Activated CD4-positive, alpha-beta T cell treated with anti-CD3 and anti-CD28 coated beads, Interleukin-2, amount 50 U/mL, for 16 hours (primary cell): ENCODE data around the gene USH1G.

ENCODE experiments used
- DNase-seq: peaks from one replicate; pipeline ENCODE4 v3.0.0-alpha.2; 2020

USH1G gene

DNA sequence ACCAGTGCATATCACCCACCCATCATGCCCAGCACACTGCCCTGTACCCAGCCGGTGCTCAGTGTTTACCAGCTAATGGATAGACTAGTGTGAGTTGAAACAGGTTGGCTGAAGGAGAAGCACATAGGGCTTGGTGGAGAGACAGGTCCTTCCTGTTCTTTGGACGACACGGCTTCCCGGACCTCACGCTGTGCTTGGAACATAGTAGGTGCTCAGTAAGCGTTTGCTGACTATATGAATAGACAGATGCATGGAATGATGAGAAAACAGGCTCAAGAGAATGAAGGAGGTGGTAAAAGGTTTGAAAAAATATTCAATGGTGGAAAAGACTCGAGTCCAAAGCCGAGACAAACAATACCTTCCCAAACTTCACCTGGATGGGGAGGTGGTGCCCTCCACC, 22.8 kb downstream of the USH1G start:
- DNase-seq = no peak

DNA sequence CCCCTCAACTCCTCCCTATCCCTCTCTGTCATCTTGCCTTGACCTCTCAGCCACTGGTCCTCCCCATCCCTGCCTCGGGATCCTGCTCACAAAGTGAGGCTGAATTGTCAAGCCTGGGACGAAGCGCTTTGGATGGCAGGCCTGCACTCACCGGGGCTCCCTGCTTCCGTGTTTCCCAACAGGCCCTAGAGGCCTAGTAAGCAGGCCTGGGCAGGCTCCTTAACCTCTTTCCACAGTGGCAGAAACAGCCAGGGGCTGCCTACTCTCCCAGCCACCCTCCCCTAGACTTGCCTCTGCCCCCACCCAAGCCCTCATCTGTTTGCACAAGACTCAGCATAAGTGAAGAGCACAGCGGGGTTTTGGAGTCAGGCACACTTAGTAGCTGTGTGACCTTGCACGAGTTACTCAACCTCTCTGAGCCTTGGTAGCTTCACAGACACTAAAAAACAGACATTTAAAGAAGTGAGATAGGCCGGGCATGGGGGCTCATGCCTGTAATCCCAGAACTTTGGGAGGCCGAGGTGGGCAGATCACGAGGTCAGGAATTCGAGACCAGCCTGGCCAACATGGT, 24.6 kb downstream of the USH1G start:
- DNase-seq = no peak

DNA sequence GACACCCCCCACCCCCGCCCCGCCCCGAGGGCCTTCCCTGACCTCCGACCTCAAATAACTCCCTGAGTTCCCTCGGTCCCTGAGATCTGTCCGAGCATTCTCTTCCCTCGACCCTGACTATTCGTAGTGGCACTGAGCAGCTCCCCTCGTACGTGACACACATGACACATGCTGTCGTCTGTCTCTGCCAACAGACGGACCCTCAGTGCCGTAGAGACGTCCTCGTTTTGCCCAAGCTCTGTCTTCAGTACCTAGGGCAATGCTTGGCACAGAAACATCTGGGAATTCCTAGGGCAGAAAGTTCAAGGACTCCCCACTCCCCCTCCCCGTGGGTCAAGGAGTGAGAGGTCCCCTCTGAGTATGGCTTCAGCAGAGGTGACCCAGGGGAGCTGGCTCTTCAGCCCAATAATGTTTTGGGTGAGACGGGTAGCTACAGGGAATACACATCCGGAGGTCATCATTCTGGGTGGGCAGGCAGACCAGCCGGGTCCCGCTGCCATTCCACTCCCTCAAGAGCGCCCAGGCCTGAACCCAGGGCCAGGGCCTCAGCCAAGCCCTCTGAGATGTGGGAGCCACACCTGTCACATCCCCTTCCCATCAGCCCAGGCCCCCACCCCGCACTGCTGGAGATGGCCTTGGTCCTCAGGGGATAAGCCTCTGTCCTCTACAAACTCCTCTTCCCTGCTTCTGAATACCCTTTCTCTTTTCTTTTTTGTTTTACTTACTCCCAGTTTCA, 29.0 kb downstream of the USH1G start:
- DNase-seq = no peak

DNA sequence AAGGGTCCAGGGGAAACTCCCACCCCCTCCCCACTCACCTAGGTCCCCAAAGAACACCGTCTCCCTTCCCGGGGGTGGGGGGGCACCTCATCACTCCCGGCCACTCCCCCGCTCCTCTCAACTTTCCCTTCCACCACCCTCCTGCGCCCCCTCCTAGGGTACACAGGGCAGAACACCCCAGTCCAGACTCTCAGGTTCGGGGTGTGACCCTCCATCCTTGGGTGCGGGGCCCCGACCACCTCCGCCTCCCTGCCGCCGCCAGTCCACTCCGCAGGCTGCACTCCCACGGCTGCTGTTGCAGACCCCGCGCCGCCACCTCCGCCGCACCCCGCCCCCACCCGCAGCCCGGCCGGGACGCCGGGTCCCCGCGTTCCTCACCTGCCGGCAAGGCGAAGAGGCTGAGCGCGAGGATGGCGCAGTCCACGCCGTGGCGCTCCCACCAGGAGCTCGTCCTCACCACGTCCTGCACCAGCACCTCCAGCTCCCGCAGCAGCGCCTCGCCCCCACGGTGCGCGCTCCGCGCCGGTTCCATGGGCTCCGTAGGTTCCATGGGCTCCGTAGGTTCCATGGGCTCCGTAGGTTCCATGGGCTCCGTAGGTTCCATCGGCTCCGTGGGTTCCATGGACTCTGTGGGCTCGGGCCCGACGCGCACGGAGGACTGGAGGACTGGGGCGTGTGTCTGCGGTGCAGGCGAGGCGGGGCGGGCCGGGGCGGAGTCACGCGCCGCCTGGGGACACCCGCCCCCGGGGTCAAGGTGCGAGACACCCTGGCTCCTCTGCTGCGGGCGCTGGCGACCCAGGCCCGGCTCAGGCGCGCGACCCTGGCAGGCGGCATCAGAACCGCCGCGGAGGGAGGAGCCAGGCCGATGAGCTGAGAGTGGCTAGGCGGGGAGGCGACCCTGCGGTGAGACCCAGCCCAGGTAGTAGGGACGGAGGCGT, 29.8 kb downstream of the USH1G start, which contains the start of gene FADS6:
Gene FADS6, minus strand, starts transcription at position 660 of the 938 bp plus-strand sequence. Its CDS starts 38 bp downstream, at position 622.
- DNase-seq = no peak

DNA sequence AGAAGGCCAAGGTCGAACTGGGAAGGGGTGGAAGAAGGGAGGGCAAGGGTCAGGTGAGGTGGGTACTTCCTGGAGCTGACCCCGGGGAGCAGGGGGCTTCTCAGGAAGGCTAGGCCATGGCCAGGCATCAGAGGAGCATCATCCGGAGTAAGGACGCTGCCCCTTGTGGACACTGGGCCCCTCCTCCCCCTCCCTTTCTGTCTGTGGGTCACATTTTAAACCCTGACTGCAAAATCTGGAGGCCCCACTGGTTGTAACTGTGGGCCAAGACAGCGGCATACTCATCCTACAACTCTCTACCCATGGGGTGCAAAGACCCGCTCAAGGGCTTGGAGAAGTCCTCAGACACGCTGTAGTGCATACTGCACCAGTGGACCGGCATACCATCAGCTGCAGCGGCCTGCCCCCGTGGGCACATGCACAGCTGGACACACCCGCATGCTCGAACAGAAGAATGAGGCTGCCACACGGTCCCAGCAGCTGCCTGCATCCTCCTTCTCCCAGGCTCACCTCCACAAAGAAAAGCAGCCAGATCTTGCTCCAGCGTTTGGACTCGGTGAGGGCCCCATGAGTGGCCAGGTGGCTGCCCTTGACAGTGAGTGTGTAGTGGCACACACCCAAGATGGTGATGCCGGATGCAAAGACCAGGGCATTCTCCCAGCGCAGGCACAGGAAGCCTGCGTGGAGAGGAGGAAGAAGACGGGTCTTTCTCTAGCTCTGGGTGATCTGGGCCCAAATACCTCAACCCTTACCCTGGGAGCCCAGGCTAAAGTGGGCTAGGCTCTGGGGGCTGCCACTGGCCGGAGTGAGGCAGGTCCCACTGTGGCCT, 30.8 kb downstream of the USH1G start:
- DNase-seq = no peak

DNA sequence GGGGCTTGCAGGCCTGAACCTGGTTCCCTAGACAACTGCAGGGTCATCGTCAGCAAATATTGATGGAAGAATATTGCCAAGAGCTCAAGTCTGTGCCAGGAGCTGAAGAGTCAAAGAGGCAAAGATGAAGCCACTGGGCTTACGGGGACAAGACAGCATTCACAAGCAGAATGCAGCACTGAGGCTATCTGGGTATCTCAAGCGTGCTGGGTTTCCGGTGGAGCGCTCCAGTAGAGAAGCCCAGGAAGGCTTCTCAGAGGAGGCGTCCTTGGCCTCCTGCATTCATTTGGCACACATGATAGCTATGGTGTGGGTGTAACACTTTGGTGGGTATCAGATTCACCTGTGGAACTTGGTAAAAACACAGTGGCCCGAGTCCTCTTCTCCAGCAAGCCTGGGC, 32.5 kb downstream of the USH1G start:
- no peak for DNase-seq

DNA sequence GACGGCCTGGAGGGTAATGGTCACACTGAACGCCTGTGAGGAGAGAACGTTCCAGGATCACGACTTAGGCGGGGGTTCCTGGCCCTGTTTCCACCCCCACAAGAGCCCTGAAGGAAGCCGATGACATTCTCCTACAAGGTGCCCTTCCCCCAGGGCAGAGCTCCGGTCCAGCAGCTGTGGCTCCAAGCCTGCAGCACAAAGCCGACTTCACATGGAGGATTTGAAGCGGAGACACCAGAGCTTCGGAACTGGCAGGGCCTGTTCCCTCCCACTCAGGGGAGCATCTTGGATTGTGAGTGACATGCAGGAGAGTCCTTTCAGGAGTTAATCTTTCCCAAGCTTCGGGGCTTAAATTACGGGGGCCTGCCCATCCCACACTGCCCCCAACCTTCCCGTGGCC, 34.6 kb downstream of the USH1G start:
- DNase-seq = no peak

DNA sequence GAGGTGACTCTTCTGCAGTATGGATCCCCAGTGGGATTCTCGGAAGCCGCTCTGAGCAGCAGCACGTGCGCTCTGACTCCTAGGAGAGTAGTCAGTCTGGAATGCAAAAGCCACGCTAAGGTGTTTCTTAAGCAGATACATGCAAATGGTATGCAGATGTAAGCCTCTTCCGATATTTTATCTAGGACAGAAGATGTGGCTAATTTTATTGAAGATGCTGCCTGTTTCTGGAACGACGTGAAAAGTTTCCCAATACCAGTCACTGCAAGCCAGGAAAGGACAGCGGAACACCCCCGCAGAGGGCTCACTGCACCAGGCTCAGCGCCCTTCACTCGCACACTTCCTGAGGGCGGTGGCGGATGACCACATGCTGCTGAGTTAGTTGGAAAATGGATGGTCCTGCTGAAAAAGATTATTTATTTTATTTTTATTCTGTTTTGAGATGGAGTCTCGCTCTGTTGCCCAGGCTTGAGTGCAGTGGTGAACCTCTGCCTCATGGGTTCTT, 39.8 kb downstream of the USH1G start:
- no peak for DNase-seq

DNA sequence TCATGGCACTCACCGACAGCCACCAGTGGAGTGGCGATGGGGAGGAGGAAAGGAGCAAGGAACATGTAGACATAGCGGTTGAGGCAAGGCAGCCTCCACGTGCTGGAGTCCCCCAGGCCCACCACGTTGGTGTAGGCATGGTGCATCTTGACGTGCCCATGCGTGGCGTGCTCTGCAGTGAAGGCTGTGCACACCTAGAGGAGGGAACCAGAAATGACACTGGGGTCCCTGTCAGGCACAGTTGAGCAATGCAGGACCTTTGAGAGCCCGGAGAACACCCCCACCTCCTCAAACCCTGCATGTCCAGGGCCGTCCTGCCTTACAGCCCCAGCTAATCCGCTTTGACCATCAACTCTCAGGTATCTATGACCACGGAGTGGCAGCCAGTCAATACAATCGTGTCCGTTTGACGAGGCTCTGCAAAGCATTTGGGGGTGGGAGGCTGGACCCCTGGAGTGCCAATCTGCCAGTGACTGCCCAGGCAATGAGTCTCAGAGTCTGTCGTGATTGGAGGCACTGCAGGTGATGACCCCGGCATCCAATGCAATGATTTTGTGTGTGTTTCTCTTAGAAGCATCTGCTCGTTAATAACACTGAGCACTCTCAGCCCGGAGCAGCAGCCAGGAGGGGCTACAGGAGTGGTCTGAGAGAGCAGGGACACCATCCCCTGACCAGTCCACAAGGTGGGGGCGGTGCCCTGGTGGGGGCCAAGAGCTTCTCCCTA, 40.4 kb downstream of the USH1G start:
- no peak for DNase-seq

DNA sequence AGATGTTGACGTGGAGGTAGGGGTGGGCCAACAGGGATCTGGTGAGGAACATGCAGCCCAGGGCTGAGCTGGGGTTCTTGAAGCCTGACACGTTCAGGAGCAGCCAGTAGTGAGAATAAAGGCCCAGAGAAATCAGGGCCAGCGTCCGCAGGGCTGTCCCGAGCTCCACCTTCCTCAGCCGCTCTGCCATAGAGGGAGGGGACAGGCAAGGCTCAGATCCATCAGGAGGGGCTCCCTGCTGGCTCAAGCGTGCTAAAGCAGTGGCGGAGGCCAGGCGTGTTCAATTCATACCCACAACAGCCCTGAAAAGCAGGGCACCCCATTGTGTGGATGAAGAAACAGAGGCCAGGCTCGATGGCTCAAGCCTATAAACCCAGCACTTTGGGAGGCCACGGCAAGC, 42.0 kb downstream of the USH1G start:
- no peak for DNase-seq

DNA sequence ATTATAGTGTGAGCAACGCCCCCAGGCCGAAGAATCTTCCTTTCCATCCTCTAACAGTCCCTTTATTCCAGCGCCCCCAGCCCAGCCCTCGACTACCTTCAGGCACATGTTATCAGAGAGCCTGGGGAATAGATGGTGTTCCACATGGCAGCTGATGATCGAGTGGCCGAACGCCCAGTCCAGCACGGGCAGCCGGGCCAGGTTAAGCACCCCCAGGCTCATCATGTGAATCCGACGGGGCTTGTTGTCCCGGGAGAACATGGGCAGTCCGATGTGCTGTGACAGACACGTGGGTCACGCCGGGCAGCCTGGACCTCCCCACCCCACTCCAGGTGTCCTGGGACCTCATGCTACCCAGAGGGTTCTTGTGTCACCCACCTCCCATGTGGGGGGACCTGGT, 43.7 kb downstream of the USH1G start:
- no peak for DNase-seq

DNA sequence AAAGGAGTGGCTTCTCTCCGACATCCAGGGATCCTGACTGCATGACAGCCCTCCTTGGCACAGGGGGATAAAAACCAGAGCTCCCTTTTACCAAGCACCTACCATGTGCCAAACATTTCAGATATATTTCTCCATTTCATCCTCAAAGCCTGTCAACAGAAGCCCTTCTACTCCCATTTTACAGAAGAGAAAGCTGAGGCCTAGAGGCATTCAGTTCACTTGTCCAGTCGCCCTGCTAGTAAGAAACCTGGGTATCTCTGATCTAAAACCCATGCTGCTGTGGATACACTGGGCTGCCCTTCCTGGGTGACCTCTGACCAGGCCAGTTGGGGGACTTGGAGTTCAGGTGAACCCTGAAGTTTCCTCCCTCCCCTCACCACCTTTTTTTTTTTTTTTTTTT, 44.4 kb downstream of the USH1G start:
- DNase-seq = no peak

DNA sequence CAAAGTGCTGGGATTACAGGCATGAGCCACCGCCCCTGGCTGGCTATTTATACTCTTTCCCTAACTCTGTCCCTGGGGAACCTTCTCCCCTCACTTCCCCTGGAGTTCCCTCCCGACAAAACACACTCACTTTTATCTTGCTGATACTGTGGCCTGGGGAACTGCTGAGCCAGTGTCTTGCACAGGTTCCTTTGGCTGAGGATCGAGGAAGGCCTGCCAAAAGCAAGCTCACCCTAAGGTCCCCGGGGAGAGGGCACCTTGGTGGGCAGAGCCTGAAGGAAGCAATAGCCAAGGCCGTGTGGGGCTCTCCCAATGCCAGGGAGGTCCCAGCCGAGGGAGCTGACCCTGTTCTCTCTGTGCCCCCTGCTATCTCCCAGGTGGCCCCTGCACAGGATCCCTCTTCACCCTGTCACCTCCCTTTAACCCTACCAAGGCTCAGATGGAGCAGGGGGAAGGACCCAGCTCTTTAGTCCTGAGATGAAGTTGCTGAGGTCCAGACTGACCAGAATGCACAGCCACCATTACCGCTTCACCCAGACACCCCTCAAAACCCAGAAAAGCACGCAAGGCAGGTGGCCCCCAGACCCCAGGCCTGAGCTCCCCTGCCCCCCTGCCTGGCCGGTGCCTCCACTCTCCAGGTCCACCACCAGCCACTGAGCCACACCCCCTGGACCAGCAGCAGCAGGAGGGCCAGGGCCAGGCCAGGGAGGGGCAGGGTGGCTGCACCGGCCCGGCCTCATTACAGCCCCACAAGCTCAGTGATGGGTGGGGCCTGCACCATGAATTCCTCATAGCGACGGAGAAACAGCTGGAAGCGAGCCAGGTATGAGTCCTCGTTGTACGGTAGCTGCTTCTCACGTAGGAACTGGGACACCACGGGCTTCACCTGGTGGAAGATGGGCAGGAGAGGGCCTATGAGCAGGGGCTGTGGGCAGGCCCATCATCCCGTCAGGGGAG, 45.2 kb downstream of the USH1G start:
- DNase-seq = no peak

DNA sequence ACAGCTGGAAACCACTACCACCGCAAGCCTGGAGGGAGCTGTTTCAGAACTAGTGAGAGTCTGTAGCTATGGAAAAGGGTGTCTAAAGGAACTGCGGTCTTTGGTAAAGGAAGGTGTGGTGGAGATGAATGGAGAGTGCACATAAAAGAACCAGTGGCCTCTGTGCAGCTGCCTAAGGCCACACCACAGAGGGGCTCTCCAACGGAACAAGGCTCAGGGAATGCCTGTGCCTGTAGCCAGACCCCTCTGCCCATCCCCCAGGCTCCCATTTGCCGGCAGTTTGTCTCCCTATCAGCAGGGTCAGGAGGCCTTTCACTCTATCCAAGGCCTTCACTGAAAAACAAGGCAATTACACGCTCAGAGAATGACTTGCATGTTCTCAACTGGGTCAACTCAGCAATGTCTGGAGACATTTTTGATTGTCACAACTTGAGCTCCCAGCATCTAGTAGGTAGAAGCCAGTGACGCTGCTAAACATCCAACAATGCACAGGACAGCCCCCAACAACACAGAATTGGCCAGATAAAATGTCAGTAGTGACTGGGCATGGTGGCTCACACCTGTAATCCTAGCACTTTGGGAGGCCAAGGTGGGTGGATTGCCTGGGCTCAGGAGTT, 47.0 kb downstream of the USH1G start:
- no peak for DNase-seq

DNA sequence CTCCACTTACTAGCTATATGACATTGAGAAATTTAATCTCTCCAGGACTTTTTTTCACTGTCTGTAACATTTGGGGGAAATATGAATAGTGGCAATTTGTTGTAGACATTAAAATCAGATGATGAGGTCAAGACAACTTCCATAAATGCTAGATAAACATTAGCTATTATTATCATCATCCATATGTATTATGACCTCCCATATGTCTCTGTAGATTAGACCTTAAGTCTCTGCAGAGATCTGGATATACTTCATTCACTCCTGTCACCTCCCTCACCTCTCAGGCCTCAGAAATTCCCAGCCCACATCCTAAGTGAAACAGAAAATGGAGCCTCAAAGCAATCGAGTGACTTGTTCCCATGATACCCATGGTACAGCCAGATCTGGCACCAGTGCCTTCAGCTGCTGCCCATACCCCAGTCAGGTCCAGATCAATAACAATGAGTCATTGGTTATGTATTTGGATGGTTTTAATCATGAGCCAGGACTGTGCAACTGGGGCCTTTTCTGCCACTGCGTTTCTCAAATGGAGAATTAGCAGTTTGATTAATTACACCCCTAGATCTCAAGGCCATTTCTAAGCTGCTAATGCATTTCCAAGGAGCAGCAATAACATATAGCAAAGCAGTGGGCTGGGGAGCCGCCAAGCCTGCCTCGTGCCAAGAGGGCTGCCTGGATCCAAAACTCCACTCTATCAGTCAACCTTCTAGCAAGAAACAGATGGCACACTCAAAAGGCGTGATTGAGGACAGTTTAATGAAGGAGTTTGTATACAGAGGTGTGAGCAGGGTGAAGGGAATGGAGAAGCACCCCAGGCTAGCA, 47.7 kb downstream of the USH1G start:
- no peak for DNase-seq

DNA sequence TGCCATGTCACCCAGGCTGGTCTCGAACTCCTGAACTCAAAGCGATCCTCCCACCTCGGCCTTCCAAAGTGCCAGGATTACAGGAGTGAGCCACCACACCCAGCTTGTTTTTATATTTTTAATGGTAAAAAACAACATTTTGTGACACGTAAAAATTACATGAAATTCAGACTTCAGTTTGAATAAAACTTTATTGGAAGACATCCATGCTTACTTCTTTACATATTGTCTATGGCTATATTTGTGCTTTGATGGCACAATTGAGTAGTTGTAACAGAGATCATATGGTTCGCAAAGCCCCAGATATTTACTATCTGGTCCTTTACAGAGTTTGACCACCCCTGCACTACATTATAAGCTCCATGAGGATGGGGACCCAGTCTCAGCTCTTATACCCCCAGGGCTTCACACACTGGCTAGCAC, 48.4 kb downstream of the USH1G start:
- no peak for DNase-seq

DNA sequence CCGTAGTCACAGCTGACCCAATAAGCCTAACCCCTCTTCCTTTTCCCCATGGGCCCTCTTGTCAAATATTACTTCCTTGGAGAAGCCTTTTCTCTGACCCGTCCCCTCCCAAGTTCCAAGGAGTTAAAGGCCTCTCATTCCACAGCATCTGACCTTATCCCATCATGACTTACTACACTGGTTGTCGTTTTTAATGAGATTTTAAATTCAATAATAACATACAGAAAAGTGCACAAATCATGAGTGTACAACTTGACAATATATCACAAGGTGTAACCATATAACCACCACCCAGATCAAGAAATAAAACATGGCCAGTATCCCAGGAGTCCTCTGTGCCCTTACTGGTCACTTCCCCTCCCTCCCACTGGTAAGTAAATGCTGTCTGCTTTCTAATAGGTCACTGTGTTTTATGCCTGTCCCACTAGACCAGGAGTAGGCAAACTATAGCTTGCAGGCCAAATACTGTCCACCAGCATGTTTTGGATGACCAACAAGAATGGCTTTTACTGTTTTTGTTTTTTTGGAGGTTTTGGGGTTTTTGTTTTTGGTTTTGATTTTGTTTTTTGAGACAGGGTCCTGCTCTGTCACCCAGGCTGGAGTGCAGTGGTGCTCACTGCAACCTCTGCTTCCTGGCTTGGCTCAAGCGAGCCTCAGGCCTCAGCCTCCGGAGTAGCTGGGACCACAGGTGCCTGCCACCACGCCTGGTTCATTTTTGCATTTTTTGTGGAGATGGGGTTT, 49.0 kb downstream of the USH1G start:
- no peak for DNase-seq
